HCT116 (cell line): ENCODE measurements around the gene HEATR5A.

Experiments
- ATF3 ChIP-seq: IDR thresholded peaks from 2 replicates; pipeline ENCODE4 v1.6.1; 2012
- CTCF ChIP-seq, 3 experiments: fragments of 200-600 bp in 1 of 3; sonication (generic) in 1 of 3; IDR thresholded peaks in 2 of 3; conservative IDR thresholded peaks in 1 of 3; 2 replicates each; pipeline ENCODE4 v1.5.1; 2012 to 2017; ENCODE audit warnings: low read depth in 2 of 3, low read length in 2 of 3, antibody characterized with exemption in 1 of 3, borderline replicate concordance in 1 of 3, control low read depth in 1 of 3, mild to moderate bottlenecking in 1 of 3, mixed read lengths in 1 of 3, mixed run types in 1 of 3, moderate library complexity in 1 of 3; ENCODE audit not compliant: insufficient read depth in 1 of 3
- EZH2 ChIP-seq: fragments of 200-600 bp; sonication (generic); IDR thresholded peaks from 2 replicates; pipeline ENCODE4 v1.6.1; 2017; ENCODE audit warnings: antibody characterized with exemption, mixed run types
- JUND ChIP-seq: IDR thresholded peaks from 2 replicates; pipeline ENCODE4 v1.6.1; 2012
- MAX ChIP-seq: IDR thresholded peaks from 2 replicates; pipeline ENCODE4 v1.6.1; 2012
- POLR2A ChIP-seq: IDR thresholded peaks from 2 replicates; pipeline ENCODE4 v1.7.0; 2011; ENCODE audit warnings: borderline replicate concordance; ENCODE audit not compliant: insufficient read depth, insufficient read length; ENCODE audit errors: extremely low read depth
- POLR2AphosphoS5 ChIP-seq: IDR thresholded peaks from 2 replicates; pipeline ENCODE4 v1.6.1; 2011; ENCODE audit warnings: mild to moderate bottlenecking, low read depth, low read length, moderate library complexity
- RAD21 ChIP-seq: IDR thresholded peaks from 2 replicates; pipeline ENCODE4 v1.6.1; 2012; ENCODE audit warnings: low read depth, mild to moderate bottlenecking
- REST ChIP-seq: IDR thresholded peaks from 2 replicates; pipeline ENCODE4 v1.6.1; 2012; ENCODE audit warnings: low read depth
- SIN3A ChIP-seq: IDR thresholded peaks from 2 replicates; pipeline ENCODE4 v1.6.1; 2012; ENCODE audit warnings: low read depth
- TCF7L2 ChIP-seq: IDR thresholded peaks from 2 replicates; pipeline ENCODE4 v1.7.0; 2011; ENCODE audit warnings: borderline replicate concordance, inconsistent platforms; ENCODE audit not compliant: insufficient read depth, insufficient read length; ENCODE audit errors: extremely low read depth
- YY1 ChIP-seq: IDR thresholded peaks from 2 replicates; pipeline ENCODE4 v1.6.1; 2011; ENCODE audit warnings: low read length, low read depth, moderate library complexity, mild to moderate bottlenecking; ENCODE audit not compliant: insufficient replicate concordance; ENCODE audit errors: extremely low read depth
- ZBTB33 ChIP-seq: IDR thresholded peaks from 2 replicates; pipeline ENCODE4 v1.6.1; 2011; ENCODE audit warnings: mild to moderate bottlenecking, low read length, moderate library complexity; ENCODE audit not compliant: insufficient replicate concordance; ENCODE audit errors: extremely low read depth
- ZFX ChIP-seq: fragments of 450-650 bp; IDR thresholded peaks from 2 replicates; pipeline ENCODE4 v1.6.1; 2017

GRCh38 chr14:31439561-31439960 lies 19.2 kb upstream of the HEATR5A start:
- no peak for TF ChIP-seq CTCF (IDR thresholded peaks at IDR 0.05 in 2 of 3, conservative IDR thresholded peaks at IDR 0.05 in 1 of 3; ENCODE audit: borderline replicate concordance in 1 of 3, insufficient read depth in 1 of 3, low read depth in 2 of 3, low read length in 2 of 3)
- TF ChIP-seq REST: no peak
- TF ChIP-seq SIN3A: no peak
- TF ChIP-seq POLR2A: no peak
- no peak for TF ChIP-seq EZH2
- TF ChIP-seq ZFX: no peak
- TF ChIP-seq JUND: no peak
- TF ChIP-seq YY1: no peak
- no peak for TF ChIP-seq POLR2AphosphoS5
- TF ChIP-seq ATF3: no peak
- TF ChIP-seq RAD21: no peak
- no peak for TF ChIP-seq ZBTB33
- no peak for TF ChIP-seq MAX
- no peak for TF ChIP-seq TCF7L2
